HepG2 (cell line): ENCODE data around the gene CAMK4. TPM values are rescaled to one million over a fixed set of nuclear protein-coding genes. Genes with fewer than 3 reads are reported as not detected.

Experiments used
- GMEB1 ChIP-seq: sonication (generic); formaldehyde crosslinking; IDR thresholded peaks from 2 replicates; pipeline ENCODE4 v1.5.1; 2020; ENCODE audit warnings: missing genetic modification reagents, mild to moderate bottlenecking, borderline replicate concordance
- GTF3A ChIP-seq: sonication (generic); formaldehyde crosslinking; conservative IDR thresholded peaks from 2 replicates; pipeline ENCODE4 v1.4.0; 2020; ENCODE audit warnings: mild to moderate bottlenecking, missing genetic modification reagents
- HDAC2 ChIP-seq: sonication (generic); formaldehyde crosslinking; IDR thresholded peaks from 2 replicates; pipeline ENCODE4 v1.4.0; 2020; ENCODE audit warnings: missing genetic modification reagents
- MTA3 ChIP-seq: sonication (generic); formaldehyde crosslinking; IDR thresholded peaks from 2 replicates; pipeline ENCODE4 v1.4.0; 2020; ENCODE audit warnings: missing genetic modification reagents
- NR2F1 ChIP-seq, 2 experiments: fragments of 450-650 bp in 1 of 2; formaldehyde crosslinking in 1 of 2; IDR thresholded peaks; 2 replicates each; pipeline versions ENCODE4 v1.5.0 to v1.6.1; 2016 to 2020; ENCODE audit warnings: mild to moderate bottlenecking in 1 of 2, missing compliant biosample characterization in 1 of 2, missing genetic modification reagents in 1 of 2, moderate library complexity in 1 of 2
- PHF21A ChIP-seq: sonication (generic); formaldehyde crosslinking; IDR thresholded peaks from 2 replicates; pipeline ENCODE4 v1.5.0; 2020; ENCODE audit warnings: mild to moderate bottlenecking, missing genetic modification reagents
- PLSCR1 ChIP-seq: sonication (generic); formaldehyde crosslinking; IDR thresholded peaks from 2 replicates; pipeline ENCODE4 v1.5.0; 2020; ENCODE audit warnings: missing genetic modification reagents, mild to moderate bottlenecking, borderline replicate concordance
- RCOR2 ChIP-seq: IDR thresholded peaks from 2 replicates; pipeline ENCODE4 v1.6.1; 2016; ENCODE audit warnings: missing biosample characterization, missing genetic modification reagents
- SRSF4 ChIP-seq: fragments of 200-400 bp; formaldehyde crosslinking; IDR thresholded peaks from one replicate; pipeline ENCODE4 v1.6.1; 2018; ENCODE audit warnings: mild to moderate bottlenecking, low read depth, low read length, moderate library complexity; ENCODE audit not compliant: poor library complexity, severe bottlenecking
- TAF15 ChIP-seq: fragments of 200-400 bp; formaldehyde crosslinking; IDR thresholded peaks from one replicate; pipeline ENCODE4 v1.6.1; 2018; ENCODE audit warnings: mild to moderate bottlenecking, low read depth, low read length; ENCODE audit not compliant: poor library complexity, severe bottlenecking
- TCF7 ChIP-seq: sonication (generic); IDR thresholded peaks from 2 replicates; pipeline ENCODE4 v1.6.1; 2016; ENCODE audit warnings: antibody characterized with exemption, low read depth
- THAP11 ChIP-seq: IDR thresholded peaks from 2 replicates; pipeline ENCODE4 v1.6.1; 2016; ENCODE audit warnings: missing biosample characterization, missing genetic modification reagents
- ZNF230 ChIP-seq: sonication (generic); formaldehyde crosslinking; IDR thresholded peaks from 2 replicates; pipeline ENCODE4 v1.4.0; 2020; ENCODE audit warnings: mild to moderate bottlenecking, missing genetic modification reagents
- ZNF546 ChIP-seq: sonication (generic); formaldehyde crosslinking; conservative IDR thresholded peaks from 2 replicates; pipeline ENCODE4 v1.8.1; 2023; ENCODE audit warnings: mild to moderate bottlenecking, missing genetic modification reagents
- ZNF577 ChIP-seq: sonication (generic); formaldehyde crosslinking; IDR thresholded peaks from 2 replicates; pipeline ENCODE4 v1.4.0; 2020; ENCODE audit warnings: mild to moderate bottlenecking, low read depth, missing genetic modification reagents, borderline replicate concordance
- ZNF598 ChIP-seq: sonication (generic); formaldehyde crosslinking; IDR thresholded peaks from 2 replicates; pipeline ENCODE4 v1.5.1; 2020; ENCODE audit warnings: mild to moderate bottlenecking, missing genetic modification reagents, borderline replicate concordance
- polyA plus RNA-seq, 8 experiments: library from polyadenylated mRNA; depleted of rRNA in 3 of 8; stranded (reverse) in 7 of 8; unstranded in 1 of 8; fragments of >200 nt; fragmentation: Illumina TruSeq in 4 of 8; extraction: Trizol in 4 of 8; gene quantifications; 2 replicates each; pipeline versions ENCODE4 v1.2.1 to v1.2.3, GENCODE V29; 2011 to 2016; ENCODE audit warnings: low read depth in 4 of 8, missing spikeins in 1 of 8, mixed read lengths in 1 of 8; ENCODE audit not compliant: insufficient read depth in 1 of 8
- total RNA-seq, 5 experiments: library from RNA; depleted of rRNA; stranded (reverse); fragments of >200 nt; fragmentation: Illumina TruSeq; extraction: Trizol; gene quantifications; 2 replicates each; pipeline ENCODE4 v1.2.3, GENCODE V29; 2016; ENCODE audit warnings: low read depth in 1 of 5
- TF ChIP-seq, protein P1 (sequence below): sonication (generic); formaldehyde crosslinking; IDR thresholded peaks from 2 replicates; pipeline ENCODE4 v1.4.0; 2020; ENCODE audit warnings: missing genetic modification reagents, borderline replicate concordance
- TF ChIP-seq, protein P2 (sequence below): sonication (generic); formaldehyde crosslinking; IDR thresholded peaks from 2 replicates; pipeline ENCODE4 v1.8.1; 2023; ENCODE audit warnings: mild to moderate bottlenecking, missing genetic modification reagents, borderline replicate concordance

Gene CAMK4
- total and polyA plus RNA-seq, 2 of the 13 experiments (the other 11 are each of a cell fraction or from before 2014, with no cell fraction given): not detected

GRCh38 chr5:111404270-111404769, 180.1 kb downstream of the CAMK4 start (continued):
- TF ChIP-seq, protein P1, sequence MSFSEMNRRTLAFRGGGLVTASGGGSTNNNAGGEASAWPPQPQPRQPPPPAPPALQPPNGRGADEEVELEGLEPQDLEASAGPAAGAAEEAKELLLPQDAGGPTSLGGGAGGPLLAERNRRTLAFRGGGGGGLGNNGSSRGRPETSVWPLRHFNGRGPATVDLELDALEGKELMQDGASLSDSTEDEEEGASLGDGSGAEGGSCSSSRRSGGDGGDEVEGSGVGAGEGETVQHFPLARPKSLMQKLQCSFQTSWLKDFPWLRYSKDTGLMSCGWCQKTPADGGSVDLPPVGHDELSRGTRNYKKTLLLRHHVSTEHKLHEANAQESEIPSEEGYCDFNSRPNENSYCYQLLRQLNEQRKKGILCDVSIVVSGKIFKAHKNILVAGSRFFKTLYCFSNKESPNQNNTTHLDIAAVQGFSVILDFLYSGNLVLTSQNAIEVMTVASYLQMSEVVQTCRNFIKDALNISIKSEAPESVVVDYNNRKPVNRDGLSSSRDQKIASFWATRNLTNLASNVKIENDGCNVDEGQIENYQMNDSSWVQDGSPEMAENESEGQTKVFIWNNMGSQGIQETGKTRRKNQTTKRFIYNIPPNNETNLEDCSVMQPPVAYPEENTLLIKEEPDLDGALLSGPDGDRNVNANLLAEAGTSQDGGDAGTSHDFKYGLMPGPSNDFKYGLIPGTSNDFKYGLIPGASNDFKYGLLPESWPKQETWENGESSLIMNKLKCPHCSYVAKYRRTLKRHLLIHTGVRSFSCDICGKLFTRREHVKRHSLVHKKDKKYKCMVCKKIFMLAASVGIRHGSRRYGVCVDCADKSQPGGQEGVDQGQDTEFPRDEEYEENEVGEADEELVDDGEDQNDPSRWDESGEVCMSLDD: peak; percentile 45; the same call in 1 of the 2 replicates
- TF ChIP-seq MTA3 (CRISPR knock-in tag): no peak
- peak; percentile 34; the same call in 1 of the 2 replicates for TF ChIP-seq TCF7
- peak; percentile 48; the same call in 1 of the 2 replicates for TF ChIP-seq RCOR2
- TF ChIP-seq PHF21A: peak; percentile 51; the same call in 1 of the 2 replicates
- TF ChIP-seq GTF3A (CRISPR knock-in tag): no peak
- TF ChIP-seq TAF15: no peak
- peak; percentile 45 for TF ChIP-seq THAP11 (CRISPR knock-in tag)
- no peak for TF ChIP-seq ZNF577 (CRISPR knock-in tag)
- TF ChIP-seq SRSF4: no peak
- TF ChIP-seq, protein P2, sequence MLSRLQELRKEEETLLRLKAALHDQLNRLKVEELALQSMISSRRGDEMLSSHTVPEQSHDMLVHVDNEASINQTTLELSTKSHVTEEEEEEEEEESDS (CRISPR knock-in tag): no peak
- TF ChIP-seq ZNF598 (CRISPR knock-in tag): no peak
- no peak for TF ChIP-seq PLSCR1 (CRISPR knock-in tag)
- no peak for TF ChIP-seq ZNF230
- 0 out of 4 replicates have a peak, but pooled peaks of 1 of the 2 experiments have one; percentile 29 for TF ChIP-seq NR2F1 (CRISPR knock-in tag; IDR thresholded peaks at IDR 0.05)
- no peak for TF ChIP-seq GMEB1
- TF ChIP-seq ZNF546 (CRISPR knock-in tag): no peak
- peak; percentile 84 for TF ChIP-seq HDAC2 (CRISPR knock-in tag)
